Gastroesophageal sphincter (tissue), 4 donors: ENCODE measurements around the gene ZNF763. TPM values are rescaled to one million over a fixed set of nuclear protein-coding genes. Genes with fewer than 3 reads are reported as not detected.
"Not testable (repeated sequence)": the region's sequence is repeated elsewhere in the genome, so short reads cannot be mapped to it uniquely, and the experiment has no call there.

Experiments
- ATAC-seq: fragments of 150-250 bp; one replicate; pipeline ENCODE4 v1.9.1; 2016; ENCODE audit warnings: mild to moderate bottlenecking, moderate library complexity
- H3K27ac ChIP-seq, 4 donors: fragments of 200-600 bp; sonication (generic) in 3 of 4; 1 replicate in 3 of 4; 2 replicates in 1 of 4; pipeline ENCODE4 v1.5.1; 2016 to 2019
- H3K27me3 ChIP-seq: fragments of 200-600 bp; sonication (generic); one replicate; pipeline ENCODE4 v1.5.1; 2019
- H3K36me3 ChIP-seq, 2 donors: fragments of 200-600 bp; sonication (generic); one replicate each; pipeline ENCODE4 v1.5.1; 2019; ENCODE audit warnings: control low read depth in 1 of 2
- H3K4me1 ChIP-seq, 3 donors: fragments of 200-600 bp; sonication (generic); 1 replicate in 2 of 3; 2 replicates in 1 of 3; pipeline ENCODE4 v1.5.1; 2016 to 2019; ENCODE audit warnings: control low read depth in 2 of 3
- H3K4me3 ChIP-seq, 2 donors: fragments of 200-600 bp; sonication (generic); one replicate each; pipeline ENCODE4 v1.5.1; 2019; ENCODE audit warnings: mild to moderate bottlenecking in 1 of 2, moderate library complexity in 1 of 2
- H3K9me3 ChIP-seq, 3 donors: fragments of 200-600 bp; sonication (generic); one replicate each; pipeline ENCODE4 v1.5.1; 2017 to 2019; ENCODE audit warnings: control low read depth in 2 of 3
- CTCF ChIP-seq, 4 experiments: fragments of 200-600 bp in 2 of 4; fragments of 450-650 bp in 2 of 4; sonication (generic) in 1 of 4; IDR thresholded peaks; one replicate each; pipeline ENCODE4 v1.5.1; 2017 to 2019; ENCODE audit warnings: antibody characterized with exemption in 4 of 4, mild to moderate bottlenecking in 2 of 4, moderate library complexity in 2 of 4
- EP300 ChIP-seq: sonication (generic); formaldehyde crosslinking; IDR thresholded peaks from one replicate; pipeline ENCODE4 v1.6.1; 2017; ENCODE audit warnings: antibody characterized with exemption, mild to moderate bottlenecking
- POLR2A ChIP-seq, 2 donors: fragments of 450-650 bp; IDR thresholded peaks; one replicate each; pipeline ENCODE4 v1.6.1; 2017; ENCODE audit warnings: antibody characterized with exemption in 2 of 2, mild to moderate bottlenecking in 2 of 2, moderate library complexity in 1 of 2
- POLR2AphosphoS5 ChIP-seq: sonication (generic); formaldehyde crosslinking; IDR thresholded peaks from one replicate; pipeline ENCODE4 v1.6.1; 2017; ENCODE audit warnings: antibody characterized with exemption
- WGBS, 2 donors: methylation state at CpG; one replicate each; pipeline ENCODE4 v1.1.5; 2018; ENCODE audit warnings: low coverage in 1 of 2; 5-methylcytosine and 5-hydroxymethylcytosine counted together
- total RNA-seq, 4 donors: library from RNA; depleted of rRNA; stranded (reverse); fragments of >200 nt; gene quantifications; one replicate each; pipeline ENCODE4 v1.1.0, GENCODE V29; 2016

The ZNF763 gene
- total RNA-seq, 4 donors from 2014 or later: 4.5 to 8.1 (median 5.1) TPM

GRCh38 chr19:11942843-11943108 lies 22.1 kb upstream of the ZNF763 start:
- H3K4me3 ChIP-seq: no peak overlapping the region
- no peaks in the 10 kb centered on the region for H3K27me3 ChIP-seq
- H3K4me1 ChIP-seq: no peaks in the 10 kb centered on the region
- H3K27ac ChIP-seq: no peak overlapping the region
- peaks cover 5 to 82% of the 10 kb centered on the region in 2 donors for H3K36me3 ChIP-seq
- ATAC-seq: no peak
- H3K9me3 ChIP-seq: peaks cover 0 to 91% (median 7%) of the 10 kb centered on the region in 3 donors
- TF ChIP-seq POLR2AphosphoS5 (no peak), POLR2A (IDR thresholded peaks at IDR 0.05) (no peak), EP300 (no peak), CTCF (IDR thresholded peaks at IDR 0.05) (no peak)

GRCh38 chr19:11944656-11945055 lies 20.2 kb upstream of the ZNF763 start:
- H3K27ac ChIP-seq: no peak overlapping the region
- no peak overlapping the region for H3K4me3 ChIP-seq
- WGBS, 2 donors: 100% methylated on average over 4 of the region's 4 CpGs; no CpG with 5 or more reads in 1 of the 2 donors
- H3K36me3 ChIP-seq: peaks cover 21 to 98% of the 10 kb centered on the region in 2 donors
- H3K4me1 ChIP-seq: no peaks in the 10 kb centered on the region
- peaks cover 6 to 98% (median 13%) of the 10 kb centered on the region in 3 donors for H3K9me3 ChIP-seq
- TF ChIP-seq POLR2A (IDR thresholded peaks at IDR 0.05): no peak
- TF ChIP-seq EP300: no peak
- TF ChIP-seq CTCF (IDR thresholded peaks at IDR 0.05): no peak
- TF ChIP-seq POLR2AphosphoS5: no peak
- no peaks in the 10 kb centered on the region for H3K27me3 ChIP-seq
- no peak for ATAC-seq

GRCh38 chr19:11948646-11949045 lies 16.2 kb upstream of the ZNF763 start:
- H3K4me1 ChIP-seq: no peaks in the 10 kb centered on the region
- H3K27me3 ChIP-seq: no peaks in the 10 kb centered on the region
- H3K36me3 ChIP-seq: peaks cover 21 to 82% of the 10 kb centered on the region in 2 donors
- peaks cover 13 to 100% (median 14%) of the 10 kb centered on the region in 3 donors for H3K9me3 ChIP-seq
- no peak for TF ChIP-seq EP300
- no peak overlapping the region for H3K27ac ChIP-seq
- no peak for ATAC-seq
- WGBS, 2 donors: 93 to 100% methylated on average over 3 of the region's 3 CpGs
- no peak overlapping the region for H3K4me3 ChIP-seq

- peaks cover 21 to 77% of the 10 kb centered on the region in 2 donors for H3K36me3 ChIP-seq
Measured at GRCh38 chr19:11949201-11949600, 15.6 kb upstream of the ZNF763 start.

GRCh38 chr19:11949614-11950080 lies 15.2 kb upstream of the ZNF763 start:
- not testable (repeated sequence) for H3K27ac ChIP-seq, ATAC-seq, H3K4me3 ChIP-seq, H3K27me3 ChIP-seq, H3K4me1 ChIP-seq
- Histone ChIP-seq H3K9me3 (peaks cover 13 to 90% (median 14%) of the 10 kb centered on the region in 3 donors), H3K36me3 (peaks cover 21 to 72% of the 10 kb centered on the region in 2 donors)
- 91 to 100% methylated on average over 4 of the region's 4 CpGs for WGBS, 2 donors

More at GRCh38 chr19:11949201-11949600, 15.6 kb upstream of the ZNF763 start:
- TF ChIP-seq EP300 (no peak), POLR2A (IDR thresholded peaks at IDR 0.05) (no peak), CTCF (IDR thresholded peaks at IDR 0.05) (no peak), POLR2AphosphoS5 (no peak)
- Histone ChIP-seq H3K27ac (no peak overlapping the region), H3K27me3 (no peaks in the 10 kb centered on the region), H3K9me3 (peaks cover 13 to 94% (median 14%) of the 10 kb centered on the region in 3 donors), H3K4me1 (no peaks in the 10 kb centered on the region), H3K4me3 (no peak overlapping the region)
- no peak for ATAC-seq
- WGBS, 2 donors: 100% methylated on average over 1 of the region's 4 CpGs

- no peak overlapping the region for H3K4me3 ChIP-seq
Measured at GRCh38 chr19:11950312-11950711, 14.5 kb upstream of the ZNF763 start.

More at GRCh38 chr19:11950312-11950711, 14.5 kb upstream of the ZNF763 start:
- no peak for ATAC-seq
- H3K9me3 ChIP-seq: peaks cover 13 to 83% (median 14%) of the 10 kb centered on the region in 3 donors
- H3K27me3 ChIP-seq: no peaks in the 10 kb centered on the region
- WGBS, 2 donors: 92 to 97% methylated on average over 4 to 5 of the region's 5 CpGs
- peaks cover 21 to 66% of the 10 kb centered on the region in 2 donors for H3K36me3 ChIP-seq
- TF ChIP-seq POLR2A (IDR thresholded peaks at IDR 0.05) (no peak), EP300 (no peak), CTCF (IDR thresholded peaks at IDR 0.05) (no peak), POLR2AphosphoS5 (no peak)
- H3K27ac ChIP-seq: no peak overlapping the region
- H3K4me1 ChIP-seq: no peaks in the 10 kb centered on the region
